ENCODE measurements around the gene USP3.
A peak's percentile ranks its signal among the peaks of the same experiment; 100 is the strongest.

USP3 gene

DNA sequence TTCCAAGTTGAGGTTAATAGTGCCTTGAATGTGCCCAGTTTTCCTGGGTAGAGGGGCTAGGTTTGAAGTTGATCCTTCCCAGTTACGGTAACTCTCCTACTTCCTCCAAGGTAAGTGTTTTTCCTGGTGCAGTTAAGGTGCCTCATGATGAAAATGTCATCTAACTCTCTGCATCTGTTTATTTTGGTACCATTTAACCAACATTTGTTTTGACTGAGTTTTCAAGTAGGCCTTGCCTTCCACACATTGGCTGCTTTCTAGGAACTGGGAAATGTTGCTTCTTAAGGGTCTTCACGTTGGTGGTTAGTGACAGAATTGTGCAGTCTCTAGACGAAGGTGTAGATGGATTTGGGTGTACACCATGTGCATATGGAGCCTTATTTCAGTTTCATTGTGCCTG, 31.3 kb downstream of the USP3 start:
- peaks cover 39% of the 10 kb centered on the region for H3K36me3 ChIP-seq
- H3K27ac ChIP-seq, result no peak overlapping the region
- no peaks in the 10 kb centered on the region for H3K27me3 ChIP-seq
- no peak for TF ChIP-seq CTCF (IDR thresholded peaks at IDR 0.05)
- H3K4me1 ChIP-seq (ENCODE audit: control insufficient read depth in 1 of 2, insufficient read depth in 1 of 2, low read depth in 1 of 2, low read length in 1 of 2), result peaks cover 24 to 47% of the 10 kb centered on the region in 2 experiments
- H3K9me3 ChIP-seq, result no peaks in the 10 kb centered on the region
- no peak overlapping the region for H3K4me3 ChIP-seq (ENCODE audit: low read depth in 1 of 2, low read length in 1 of 2)

GRCh38 chr15:63538876-63539275, 34.5 kb downstream of the USP3 start:
- H3K27ac ChIP-seq, result no peak overlapping the region
- peaks cover 9 to 29% of the 10 kb centered on the region in 2 experiments for H3K4me1 ChIP-seq (ENCODE audit: control insufficient read depth in 1 of 2, insufficient read depth in 1 of 2, low read depth in 1 of 2, low read length in 1 of 2)
- no peaks in the 10 kb centered on the region for H3K27me3 ChIP-seq
- H3K4me3 ChIP-seq (ENCODE audit: low read depth in 1 of 2, low read length in 1 of 2), result no peak overlapping the region
- H3K9me3 ChIP-seq, result no peaks in the 10 kb centered on the region
- TF ChIP-seq CTCF (IDR thresholded peaks at IDR 0.05), result no peak
- H3K36me3 ChIP-seq, result peaks cover 51% of the 10 kb centered on the region

DNA sequence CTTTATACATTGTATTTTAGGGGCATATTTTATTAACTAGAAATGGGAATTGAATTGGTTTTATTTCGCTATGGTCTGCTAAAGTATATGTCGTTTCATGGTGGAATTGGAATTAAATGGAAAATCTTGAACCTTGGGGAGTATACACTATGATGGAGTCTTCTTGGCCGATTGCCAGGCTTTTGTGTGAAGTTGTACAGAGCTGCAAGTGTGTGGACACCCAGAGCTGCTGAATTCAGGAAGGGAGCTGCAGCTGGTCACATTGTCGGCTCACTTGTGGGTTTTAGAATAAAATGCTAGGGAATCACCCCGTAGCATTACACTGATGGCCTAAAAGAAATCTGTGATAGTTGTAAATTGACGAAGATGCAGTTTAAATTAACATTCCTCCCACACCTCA, 35.1 kb downstream of the USP3 start:
- Histone ChIP-seq H3K27ac (peak overlapping the region; percentile 49), H3K27me3 (no peaks in the 10 kb centered on the region), H3K4me1 (ENCODE audit: control insufficient read depth in 1 of 2, insufficient read depth in 1 of 2, low read depth in 1 of 2, low read length in 1 of 2) (peaks cover 14 to 29% of the 10 kb centered on the region in 2 experiments), H3K36me3 (peaks cover 51% of the 10 kb centered on the region), H3K4me3 (ENCODE audit: low read depth in 1 of 2, low read length in 1 of 2) (no peak overlapping the region), H3K9me3 (no peaks in the 10 kb centered on the region)
- no peak for TF ChIP-seq CTCF (IDR thresholded peaks at IDR 0.05)

DNA sequence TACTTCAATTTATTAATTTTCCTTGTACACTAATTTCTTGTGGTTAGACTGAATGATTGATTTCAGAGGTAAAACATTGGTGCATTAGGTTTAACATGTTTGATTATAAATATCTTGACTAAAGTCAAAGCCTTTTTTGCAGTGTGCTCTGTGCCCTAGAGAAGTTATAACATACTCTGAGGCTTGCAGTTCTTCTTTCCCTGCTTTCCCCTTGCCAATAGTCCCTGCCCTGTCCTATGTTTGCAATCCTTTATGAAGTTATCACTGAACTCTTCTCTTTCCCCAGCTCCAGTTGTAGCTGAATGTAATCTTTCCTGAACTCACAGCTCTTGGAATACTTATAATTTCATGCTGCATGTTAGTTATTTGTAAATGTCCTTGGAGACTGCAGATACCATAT, 35.6 kb downstream of the USP3 start:
- no peak for TF ChIP-seq CTCF (IDR thresholded peaks at IDR 0.05)
- peak overlapping the region; percentile 49 for H3K27ac ChIP-seq
- H3K36me3 ChIP-seq, result peaks cover 51% of the 10 kb centered on the region
- H3K4me1 ChIP-seq (ENCODE audit: control insufficient read depth in 1 of 2, insufficient read depth in 1 of 2, low read depth in 1 of 2, low read length in 1 of 2), result peaks cover 19 to 33% of the 10 kb centered on the region in 2 experiments
- H3K27me3 ChIP-seq, result no peaks in the 10 kb centered on the region
- no peak overlapping the region for H3K4me3 ChIP-seq (ENCODE audit: low read depth in 1 of 2, low read length in 1 of 2)
- no peaks in the 10 kb centered on the region for H3K9me3 ChIP-seq

DNA sequence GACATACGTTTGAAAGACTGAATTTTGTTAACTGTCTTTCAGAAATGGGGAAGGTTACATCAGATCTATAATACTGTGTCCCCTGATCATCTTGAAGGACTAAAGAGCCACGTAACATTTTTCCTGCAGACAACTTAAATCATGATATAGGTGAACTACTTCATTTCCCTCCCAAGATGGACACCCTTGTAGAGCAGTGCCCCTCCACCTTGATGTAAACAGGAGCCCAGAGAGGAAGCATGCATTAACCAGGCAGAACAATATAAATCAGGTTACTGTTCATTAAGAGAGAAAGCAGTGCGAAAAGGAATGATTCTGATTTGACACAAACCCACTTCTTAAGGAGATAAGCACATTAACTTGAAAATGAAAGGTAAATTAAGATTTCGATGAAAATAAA, 36.1 kb downstream of the USP3 start:
- H3K4me3 ChIP-seq (ENCODE audit: low read depth in 1 of 2, low read length in 1 of 2), result no peak overlapping the region
- H3K4me1 ChIP-seq (ENCODE audit: control insufficient read depth in 1 of 2, insufficient read depth in 1 of 2, low read depth in 1 of 2, low read length in 1 of 2), result peaks cover 23 to 37% of the 10 kb centered on the region in 2 experiments
- TF ChIP-seq CTCF (IDR thresholded peaks at IDR 0.05), result no peak
- peak overlapping the region; percentile 49 for H3K27ac ChIP-seq
- H3K9me3 ChIP-seq, result no peaks in the 10 kb centered on the region
- peaks cover 51% of the 10 kb centered on the region for H3K36me3 ChIP-seq
- H3K27me3 ChIP-seq, result no peaks in the 10 kb centered on the region
